Neural crest cell (in vitro differentiated cells): ENCODE results near the gene OSBPL2. TPM values are rescaled to one million over a fixed set of nuclear protein-coding genes. Genes with fewer than 3 reads are reported as not detected.

Experiments
- DNase-seq: peaks from one replicate; pipeline ENCODE4 v3.0.0; 2021; ENCODE audit warnings: low read depth, mixed read lengths, low spot score
- H3K27ac Mint-ChIP-seq: one replicate; pipeline ENCODE4 v1.8.0; 2021; ENCODE audit warnings: mild to moderate bottlenecking, mixed read lengths; ENCODE audit not compliant: unreplicated experiment
- H3K27me3 Mint-ChIP-seq: 2 replicates; pipeline ENCODE4 v1.8.0; 2021; ENCODE audit warnings: low read depth, mild to moderate bottlenecking, mixed read lengths
- H3K36me3 Mint-ChIP-seq: 2 replicates; pipeline ENCODE4 v1.8.0; 2021; ENCODE audit warnings: low read depth, mild to moderate bottlenecking, mixed read lengths
- H3K4me1 Mint-ChIP-seq: 2 replicates; pipeline ENCODE4 v1.8.0; 2021; ENCODE audit warnings: mixed read lengths
- H3K4me3 Mint-ChIP-seq: one replicate; pipeline ENCODE4 v1.8.0; 2021; ENCODE audit warnings: mild to moderate bottlenecking, mixed read lengths
- H3K9me3 Mint-ChIP-seq: 2 replicates; pipeline ENCODE4 v1.8.0; 2021; ENCODE audit warnings: mixed read lengths
- total RNA-seq: library from RNA; stranded (reverse); gene quantifications from 2 replicates; pipeline ENCODE4 v1.2.1, GENCODE V29; 2021
- TF ChIP-seq, protein P1 (sequence below): fragments of 200-600 bp; sonication (generic); conservative IDR thresholded peaks from 2 replicates; pipeline ENCODE4 v1.5.0; 2021; ENCODE audit warnings: antibody characterized with exemption, mild to moderate bottlenecking

The OSBPL2 gene
- total RNA-seq, 1 donor from 2014 or later, result 33.1 TPM

DNA sequence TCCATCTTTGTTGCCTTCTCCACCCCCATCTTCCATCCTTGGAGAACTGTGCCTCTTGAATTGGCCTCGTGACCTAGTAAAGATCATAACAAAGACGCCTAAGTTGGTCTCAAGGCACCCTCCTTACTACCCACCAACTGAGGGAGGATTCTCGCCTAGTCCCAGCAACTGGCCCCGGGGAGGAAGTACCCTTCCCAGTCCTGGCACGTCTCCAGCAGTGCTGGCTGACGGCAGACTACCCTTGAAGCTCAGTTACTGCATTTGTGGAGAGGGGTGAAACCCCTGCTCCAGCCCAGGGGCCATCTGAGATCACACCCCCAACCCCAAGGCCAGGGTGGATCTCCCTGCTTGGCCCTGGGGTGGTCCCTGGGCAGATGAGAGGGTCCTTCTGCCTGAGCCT, 2.1 kb upstream of the OSBPL2 start:
- H3K36me3 Mint-ChIP-seq, result no peaks in the 10 kb centered on the region
- H3K9me3 Mint-ChIP-seq, result no peaks in the 10 kb centered on the region
- no peaks in the 10 kb centered on the region for H3K27me3 Mint-ChIP-seq
- no peak overlapping the region for H3K4me3 Mint-ChIP-seq
- H3K4me1 Mint-ChIP-seq, result peaks cover 43% of the 10 kb centered on the region
- peak overlapping the region; percentile 94 for H3K27ac Mint-ChIP-seq
- TF ChIP-seq, protein P1, sequence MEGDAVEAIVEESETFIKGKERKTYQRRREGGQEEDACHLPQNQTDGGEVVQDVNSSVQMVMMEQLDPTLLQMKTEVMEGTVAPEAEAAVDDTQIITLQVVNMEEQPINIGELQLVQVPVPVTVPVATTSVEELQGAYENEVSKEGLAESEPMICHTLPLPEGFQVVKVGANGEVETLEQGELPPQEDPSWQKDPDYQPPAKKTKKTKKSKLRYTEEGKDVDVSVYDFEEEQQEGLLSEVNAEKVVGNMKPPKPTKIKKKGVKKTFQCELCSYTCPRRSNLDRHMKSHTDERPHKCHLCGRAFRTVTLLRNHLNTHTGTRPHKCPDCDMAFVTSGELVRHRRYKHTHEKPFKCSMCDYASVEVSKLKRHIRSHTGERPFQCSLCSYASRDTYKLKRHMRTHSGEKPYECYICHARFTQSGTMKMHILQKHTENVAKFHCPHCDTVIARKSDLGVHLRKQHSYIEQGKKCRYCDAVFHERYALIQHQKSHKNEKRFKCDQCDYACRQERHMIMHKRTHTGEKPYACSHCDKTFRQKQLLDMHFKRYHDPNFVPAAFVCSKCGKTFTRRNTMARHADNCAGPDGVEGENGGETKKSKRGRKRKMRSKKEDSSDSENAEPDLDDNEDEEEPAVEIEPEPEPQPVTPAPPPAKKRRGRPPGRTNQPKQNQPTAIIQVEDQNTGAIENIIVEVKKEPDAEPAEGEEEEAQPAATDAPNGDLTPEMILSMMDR, result no peak
- DNase-seq, result no peak

DNA sequence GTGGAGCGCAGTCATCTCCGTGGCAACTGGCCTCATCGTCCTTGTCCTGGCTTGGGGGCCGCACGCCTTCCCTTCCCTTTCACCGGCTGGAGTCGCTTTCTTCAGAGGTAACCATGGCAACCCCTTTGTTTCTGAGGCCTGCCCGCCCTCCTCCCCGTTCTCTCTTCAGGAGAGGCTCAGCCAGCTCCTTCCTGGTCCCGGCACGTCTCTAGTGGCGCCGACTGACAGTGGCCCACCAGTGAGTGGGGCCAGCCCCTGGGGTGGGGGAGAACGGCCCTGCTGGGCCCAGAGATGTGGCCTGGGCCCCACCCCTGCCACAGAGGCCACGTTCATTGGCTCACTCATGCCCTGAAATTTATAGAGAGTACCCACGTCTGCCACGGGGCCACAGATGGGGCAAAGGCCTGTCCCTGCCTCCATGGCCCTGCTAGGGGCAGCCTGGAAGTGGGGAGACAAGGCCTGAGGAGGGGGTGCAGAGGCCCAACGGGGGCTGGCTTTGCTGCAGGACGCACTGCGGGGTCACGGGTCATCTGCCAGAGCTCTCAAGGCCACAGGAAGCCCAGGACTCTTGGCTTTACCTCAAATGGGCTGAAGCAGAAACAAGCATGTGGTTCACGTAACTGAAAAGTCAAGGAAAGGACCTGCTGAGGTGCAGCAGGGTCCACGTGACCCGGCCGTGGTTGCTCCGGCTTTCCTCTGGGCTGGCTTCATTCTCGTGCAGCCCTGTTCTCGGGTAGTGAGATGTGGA, 1.4 kb upstream of the OSBPL2 start:
- Mint-ChIP-seq H3K9me3 (no peaks in the 10 kb centered on the region), H3K27ac (peak overlapping the region; percentile 94), H3K27me3 (no peaks in the 10 kb centered on the region), H3K4me1 (peaks cover 50% of the 10 kb centered on the region), H3K36me3 (no peaks in the 10 kb centered on the region), H3K4me3 (peak overlapping the region; percentile 86)
- TF ChIP-seq, protein P1, result no peak
- peak; percentile 53 for DNase-seq

- H3K4me1 Mint-ChIP-seq, result peaks cover 52% of the 10 kb centered on the region
- peak overlapping the region; percentile 50 for H3K27ac Mint-ChIP-seq
- H3K27me3 Mint-ChIP-seq, result no peaks in the 10 kb centered on the region
- H3K36me3 Mint-ChIP-seq, result no peaks in the 10 kb centered on the region
- peak overlapping the region; percentile 86 for H3K4me3 Mint-ChIP-seq
- TF ChIP-seq, protein P1, result no peak
- H3K9me3 Mint-ChIP-seq, result no peaks in the 10 kb centered on the region
- no peak for DNase-seq
Observed at GRCh38 chr20:62237514-62237800, 864 bp upstream of the OSBPL2 start.

GRCh38 chr20:62238569-62239277, 402 bp downstream of the OSBPL2 start:
- Mint-ChIP-seq H3K27ac (no peak overlapping the region), H3K4me1 (peaks cover 56% of the 10 kb centered on the region), H3K36me3 (no peaks in the 10 kb centered on the region), H3K9me3 (no peaks in the 10 kb centered on the region), H3K27me3 (no peaks in the 10 kb centered on the region), H3K4me3 (peak overlapping the region; percentile 91)
- TF ChIP-seq, protein P1, result no peak
- DNase-seq, result no peak

DNA sequence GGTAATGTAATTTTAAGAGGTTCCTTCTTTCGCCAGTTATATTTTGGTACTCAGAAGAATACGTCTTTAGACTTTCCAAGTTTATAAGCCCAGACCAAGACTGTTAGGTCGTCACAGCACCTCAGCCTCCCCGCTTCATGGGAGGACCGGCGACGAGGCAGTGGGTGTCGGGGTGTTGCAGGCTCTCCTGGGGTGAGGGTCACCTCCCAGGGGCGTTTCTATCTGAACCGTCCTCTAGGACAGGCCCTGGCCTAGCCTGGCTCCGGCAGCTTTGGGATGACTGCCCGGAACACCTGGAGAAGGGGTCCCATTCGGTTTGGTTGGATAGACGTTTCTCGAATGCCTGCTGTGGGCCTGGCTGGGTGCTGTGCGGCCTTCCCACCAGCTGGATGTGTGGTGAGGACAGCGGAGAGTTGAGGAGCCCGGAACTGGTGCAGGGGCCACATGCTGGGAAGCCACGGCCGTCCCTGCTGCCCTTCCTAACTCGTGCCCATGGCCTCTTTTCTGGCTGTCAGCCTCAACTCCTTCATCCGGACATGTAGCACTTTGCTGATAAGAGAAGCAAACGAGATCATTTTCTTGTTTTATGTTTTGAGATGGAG, 1.1 kb downstream of the OSBPL2 start:
- no peak for DNase-seq
- TF ChIP-seq, protein P1, result no peak
- peak overlapping the region; percentile 91 for H3K4me3 Mint-ChIP-seq
- H3K4me1 Mint-ChIP-seq, result peaks cover 56% of the 10 kb centered on the region
- H3K27me3 Mint-ChIP-seq, result no peaks in the 10 kb centered on the region
- no peak overlapping the region for H3K27ac Mint-ChIP-seq
- H3K36me3 Mint-ChIP-seq, result no peaks in the 10 kb centered on the region
- H3K9me3 Mint-ChIP-seq, result no peaks in the 10 kb centered on the region
